Activated naive CD4-positive, alpha-beta T cell treated with anti-CD3 and anti-CD28 coated beads for 36 hours (primary cell): ENCODE data around the gene TEX44. TPM values are rescaled to one million over a fixed set of nuclear protein-coding genes. Genes with fewer than 3 reads are reported as not detected.

Experiments used
- total RNA-seq, 2 experiments: library from RNA; stranded (reverse); gene quantifications; one replicate each; pipeline ENCODE4 v1.2.3, GENCODE V29; 2021

TEX44 gene
- total RNA-seq, 2 experiments from 2014 or later: not detected

Other genes with a start within 250 kb of the TEX44 start
- gene B3GNT7, start 197.2 kb upstream of the TEX44 start, total RNA-seq: not detected
- gene NCL, start 128.4 kb upstream of the TEX44 start, total RNA-seq: 100 to 1,000 TPM; 908 to 911 TPM
- not detected for gene NMUR1, start 62.4 kb upstream of the TEX44 start, total RNA-seq
- gene PTMA, start 115.7 kb downstream of the TEX44 start, total RNA-seq: 1,000 to 10,000 TPM; 2,162 to 2,216 TPM
- gene PDE6D, start 188.4 kb downstream of the TEX44 start, total RNA-seq: 10 to 100 TPM; 25.6 to 27.1 TPM
- 10 to 100 TPM; 47.3 to 52.8 TPM for gene COPS7B, start 193.6 kb downstream of the TEX44 start, total RNA-seq